ENCODE results near the gene AFAP1L2.

GRCh38 chr10:114255227-114255626, 149.1 kb downstream of the AFAP1L2 start:
- TF ChIP-seq POLR2A (IDR thresholded peaks at IDR 0.05; ENCODE audit: low read depth, low read length) (no peak), TAF1 (IDR thresholded peaks at IDR 0.05; ENCODE audit: borderline replicate concordance, low read depth, low read length) (no peak), POLR2AphosphoS5 (IDR thresholded peaks at IDR 0.05; ENCODE audit: low read depth, low read length) (no peak)
